ENCODE measurements around the gene HECTD1.
"Not testable (repeated sequence)": the region's sequence is repeated elsewhere in the genome, so short reads cannot be mapped to it uniquely, and the experiment has no call there.

Gene HECTD1

GRCh38 chr14:31207755-31208545 is at the start of gene HECTD1:
Gene HECTD1 (minus strand): TSS chr14:31207793. CDS start chr14:31205936, 1,857 bp downstream.
- DNase-seq, result peak; percentile 90

GRCh38 chr14:31257244-31257553 is 49.6 kb upstream of the HECTD1 start:
- no peak for DNase-seq

GRCh38 chr14:31256534-31257243 is 49.1 kb upstream of the HECTD1 start:
- no peak for DNase-seq

DNA sequence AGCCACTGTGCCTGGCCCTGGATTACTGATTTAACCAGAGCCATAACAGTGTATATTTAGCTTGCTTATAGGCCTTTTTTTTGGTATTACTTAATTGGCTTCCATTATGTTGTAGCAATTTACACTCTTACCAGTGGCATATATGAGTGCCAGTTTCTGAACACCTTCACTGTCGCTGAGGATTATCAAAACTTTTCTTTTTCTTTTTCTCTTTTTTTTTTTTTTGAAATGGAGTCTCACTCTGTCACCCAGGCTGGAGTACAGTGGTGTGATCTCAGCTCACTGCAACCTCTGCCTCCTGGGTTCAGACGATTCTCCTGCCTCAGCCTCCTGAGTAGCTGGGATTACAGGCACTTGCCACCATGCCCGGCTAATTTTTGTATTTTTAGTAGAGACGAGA is 48.3 kb upstream of the HECTD1 start:
- not testable (repeated sequence) for DNase-seq

GRCh38 chr14:31255286-31255685 is 47.7 kb upstream of the HECTD1 start:
- no peak for DNase-seq

DNA sequence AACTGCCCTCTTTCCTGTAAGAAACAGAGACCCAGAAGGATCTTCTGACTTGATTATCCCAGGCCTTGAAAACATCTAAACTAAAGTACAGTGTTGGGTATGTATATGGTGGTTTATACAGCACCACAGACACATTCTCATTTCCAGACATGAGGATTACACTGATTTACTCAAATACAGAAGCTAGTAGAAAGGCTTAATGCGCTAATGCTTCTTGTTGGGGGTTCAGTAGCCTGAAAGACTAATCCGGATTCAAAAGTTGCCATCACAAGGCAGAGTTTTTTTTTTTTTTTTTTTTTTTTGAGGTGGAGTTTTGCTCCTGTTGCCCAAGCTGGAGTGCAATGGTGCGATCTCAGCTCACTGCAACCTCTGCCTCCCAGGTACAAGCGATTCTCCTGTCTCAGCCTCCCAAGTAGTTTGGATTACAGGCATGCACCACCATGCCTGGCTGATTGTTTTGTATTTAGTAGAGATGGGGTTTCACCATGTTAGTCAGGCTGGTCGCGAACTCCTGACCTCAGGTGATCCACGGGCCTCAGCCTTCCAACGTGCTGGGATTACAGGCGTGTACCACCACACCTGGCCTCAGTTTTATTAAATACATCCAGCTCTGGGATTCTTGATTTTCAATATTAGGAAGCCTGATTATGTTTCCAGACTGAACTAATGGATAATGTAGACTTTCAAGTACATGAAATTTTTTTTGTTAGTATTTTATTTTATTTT is 46.3 kb upstream of the HECTD1 start:
- DNase-seq, result no peak

- no peak for DNase-seq
These were observed 45.3 kb upstream of the HECTD1 start for GRCh38 chr14:31252865-31253264.

DNA sequence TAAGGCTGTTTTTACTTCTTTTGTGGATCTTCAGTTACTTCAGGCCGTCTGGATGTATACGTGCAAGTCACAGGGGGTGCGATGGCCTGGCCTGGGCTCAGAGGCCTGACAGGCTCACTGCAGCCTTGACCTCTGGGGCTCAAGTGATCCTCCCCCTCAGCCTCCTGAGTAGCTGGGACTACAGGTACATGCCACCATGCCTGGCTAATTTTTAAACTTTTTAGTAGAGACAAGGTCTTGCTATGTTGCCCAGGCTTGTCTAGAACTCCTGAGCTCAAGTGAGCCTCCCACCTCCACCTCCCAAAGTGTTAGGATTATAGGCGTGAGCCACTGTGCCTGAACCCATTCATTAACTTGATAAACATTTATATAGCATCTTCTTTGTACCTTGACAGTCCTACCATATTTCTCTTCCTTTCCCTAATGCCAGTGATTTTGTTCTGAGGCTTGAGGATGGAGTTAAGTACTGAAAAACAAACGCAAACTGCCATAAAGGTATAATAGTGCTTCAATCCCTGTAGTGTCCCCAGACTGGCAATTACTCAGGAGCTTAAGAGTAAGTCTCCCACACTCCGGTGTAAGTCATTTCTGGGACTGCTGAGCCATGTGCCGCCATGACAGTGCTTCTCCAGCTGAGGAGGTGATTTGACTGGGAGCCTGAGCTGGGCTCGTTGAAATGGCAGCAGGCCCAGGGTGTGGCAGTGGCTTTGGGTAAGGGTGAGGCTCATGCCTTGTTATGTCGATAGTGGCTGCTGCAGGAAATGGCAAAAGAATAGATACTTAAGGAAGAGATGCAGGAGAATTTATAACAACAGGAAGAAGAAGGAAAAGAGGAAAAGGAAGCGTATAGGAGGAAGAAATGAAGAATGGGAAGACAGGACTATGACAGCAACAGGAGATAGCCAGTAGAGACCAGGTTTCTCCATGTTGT is 43.7 kb upstream of the HECTD1 start:
- no peak for DNase-seq

DNA sequence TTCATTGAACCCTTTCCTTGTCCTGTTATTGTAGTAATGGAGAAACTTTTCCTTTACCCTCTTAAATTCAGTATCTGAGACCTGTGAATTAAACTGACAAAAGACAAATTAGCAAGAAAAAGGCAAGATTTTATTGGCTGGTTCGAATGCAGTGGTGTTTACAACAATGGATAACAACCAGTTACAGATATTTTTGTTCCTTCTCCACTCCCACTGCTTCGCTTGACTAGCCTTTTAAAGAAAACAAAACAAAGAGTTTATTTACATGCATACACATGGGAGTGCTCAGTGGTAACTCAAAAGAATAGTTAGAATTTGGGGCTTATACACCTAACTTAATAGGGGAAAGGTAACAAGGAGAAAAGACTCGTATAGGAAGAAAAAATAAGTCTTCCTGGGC is 37.0 kb upstream of the HECTD1 start:
- DNase-seq, result no peak

DNA sequence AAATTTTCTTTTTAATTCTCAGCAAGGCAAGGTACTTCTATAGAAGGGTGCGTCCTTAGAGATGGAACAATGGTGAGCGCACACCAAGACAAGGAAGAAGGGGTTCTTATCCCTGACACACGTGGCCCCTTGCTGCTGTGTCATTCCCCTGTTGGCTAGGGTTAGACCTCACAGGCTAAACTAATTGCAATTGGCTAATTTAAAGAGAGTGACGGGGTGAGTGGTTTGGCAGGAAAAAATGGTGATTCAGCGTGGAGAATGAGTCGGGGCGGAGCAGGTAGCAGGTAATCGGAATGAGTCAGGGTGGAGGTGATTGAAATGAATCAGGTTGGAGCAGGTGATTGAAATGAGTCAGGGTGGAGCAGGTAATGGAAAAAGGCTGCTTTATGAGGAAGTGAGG is 36.3 kb upstream of the HECTD1 start:
- DNase-seq, result no peak

DNA sequence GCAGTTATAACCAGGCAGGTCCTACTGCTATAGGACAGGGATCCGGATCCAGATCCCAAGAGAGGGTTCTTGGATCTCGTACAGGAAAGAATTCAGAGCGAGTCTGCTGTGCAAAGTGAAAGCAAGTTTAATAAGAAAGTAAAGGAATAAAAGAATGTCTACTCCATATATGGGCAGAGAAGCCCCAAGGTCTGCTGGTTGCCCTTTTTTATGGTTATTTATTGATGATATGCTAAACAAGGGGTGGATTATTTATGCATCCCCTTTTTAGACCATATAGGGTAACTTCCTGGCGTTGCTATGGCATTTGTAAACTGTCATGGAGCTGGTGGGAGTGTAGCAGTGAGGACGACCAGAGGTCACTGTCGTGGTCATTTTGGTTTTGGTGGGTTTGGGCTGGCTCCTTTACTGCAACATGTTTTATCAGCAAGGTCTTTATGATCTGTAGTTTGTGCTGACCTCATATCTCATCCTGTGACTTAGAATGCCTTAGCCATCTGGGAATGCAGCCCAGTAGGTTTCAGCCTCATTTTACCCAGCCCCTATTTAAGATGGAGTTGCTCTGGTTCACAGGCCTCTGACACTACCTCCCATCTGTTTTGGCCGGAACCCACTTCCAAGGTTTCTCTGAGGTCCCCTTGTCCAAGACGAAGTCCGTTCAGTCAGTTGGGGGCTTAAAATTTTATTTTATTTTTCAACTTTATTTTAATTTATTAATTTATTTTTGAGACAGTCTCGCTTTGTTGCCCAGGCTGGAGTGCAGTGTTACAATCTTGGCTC is 34.8 kb upstream of the HECTD1 start:
- not testable (repeated sequence) for DNase-seq

- no peak for DNase-seq
These were observed 34.0 kb upstream of the HECTD1 start for GRCh38 chr14:31241450-31242114.

- DNase-seq, result no peak
These were observed 32.1 kb upstream of the HECTD1 start for GRCh38 chr14:31239741-31240140.

GRCh38 chr14:31235462-31235861 is 27.9 kb upstream of the HECTD1 start:
- DNase-seq, result no peak

DNA sequence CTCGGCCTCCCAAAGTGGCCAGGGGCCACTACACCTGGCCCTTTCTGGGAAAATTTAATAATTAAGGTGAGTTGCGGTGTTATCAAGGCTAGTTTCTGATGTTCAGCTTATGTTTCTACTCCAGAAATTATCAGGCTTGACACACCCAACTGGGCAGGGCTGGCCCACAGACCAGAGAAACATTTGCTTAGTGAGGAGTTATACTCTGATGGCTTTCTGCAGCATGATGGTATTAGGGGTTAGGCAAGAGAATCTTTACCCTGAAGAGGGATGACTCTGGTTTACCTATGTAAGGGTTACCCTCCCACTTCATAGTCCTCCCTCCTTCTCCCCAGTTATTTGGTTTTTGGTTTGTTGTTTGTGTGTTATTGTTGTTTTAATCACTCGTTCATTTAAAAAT is 24.5 kb upstream of the HECTD1 start:
- DNase-seq, result no peak

DNA sequence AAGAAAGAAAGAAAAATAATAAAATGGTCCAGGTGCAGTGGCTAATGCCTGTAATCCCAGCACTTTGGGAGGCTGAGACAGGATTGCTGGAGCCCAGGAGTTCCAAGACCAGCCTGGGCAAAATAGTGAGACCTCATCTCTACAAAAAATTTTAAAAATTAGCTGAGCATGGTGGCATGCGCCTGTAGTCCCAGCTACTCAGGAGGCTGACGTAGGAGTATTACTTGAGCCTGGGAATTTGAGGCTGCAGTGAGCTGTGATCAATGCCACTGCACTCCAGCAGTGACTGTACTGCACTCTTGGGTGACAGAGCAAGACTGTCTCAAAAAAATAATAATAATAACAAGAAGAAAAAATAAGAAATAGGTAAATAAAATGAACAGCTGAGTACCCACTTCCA is 23.7 kb upstream of the HECTD1 start:
- not testable (repeated sequence) for DNase-seq

GRCh38 chr14:31230573-31230958 is 23.0 kb upstream of the HECTD1 start:
- DNase-seq, result no peak

- no peak for DNase-seq
These were observed 22.3 kb upstream of the HECTD1 start for GRCh38 chr14:31229638-31230572.

DNA sequence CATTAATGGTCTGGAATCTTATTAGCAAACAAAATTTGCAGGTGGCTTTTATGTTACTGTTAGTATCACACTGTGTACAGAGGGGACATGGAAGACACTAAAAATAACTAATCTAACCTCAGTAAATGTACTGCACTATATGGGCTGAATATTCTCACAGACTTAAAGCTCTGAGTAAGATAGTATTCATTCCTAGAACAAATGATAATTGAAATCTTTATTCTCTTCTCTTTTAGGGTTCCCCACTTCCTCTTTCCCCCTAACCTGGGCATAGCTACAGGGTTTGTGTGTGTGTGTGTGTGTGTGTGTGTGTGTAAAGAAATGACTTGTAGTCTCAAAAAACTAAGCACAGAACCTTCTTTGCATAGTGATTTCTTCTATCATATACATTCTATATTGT is 21.4 kb upstream of the HECTD1 start:
- DNase-seq, result no peak

DNA sequence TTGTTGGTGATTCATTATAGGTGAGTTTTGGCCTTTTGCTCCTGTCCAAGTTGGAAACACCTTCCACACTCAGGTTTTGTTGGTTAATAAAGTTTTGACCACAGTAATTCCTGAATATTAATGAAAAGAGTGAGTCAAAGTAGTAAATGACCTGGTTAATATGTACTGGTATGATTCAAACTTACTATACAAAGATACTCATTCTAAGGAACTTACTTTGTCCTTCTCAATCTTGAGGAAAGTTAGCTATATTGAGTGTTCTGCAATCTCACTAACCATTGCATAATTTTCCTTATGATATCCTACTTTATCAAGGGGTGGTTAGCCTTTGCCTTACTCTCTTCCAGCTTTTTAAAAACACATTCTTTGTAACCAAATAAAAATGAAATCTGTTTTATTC is 20.9 kb upstream of the HECTD1 start:
- DNase-seq, result no peak
